H9 (cell line): ENCODE measurements around the gene AGXT. TPM values are rescaled to one million over a fixed set of nuclear protein-coding genes. Genes with fewer than 3 reads are reported as not detected.

Experiments
- DNase-seq: peaks from one replicate; pipeline ENCODE4 v3.0.0-alpha.2; 2017
- H2AFZ ChIP-seq: one replicate; pipeline ENCODE4 v1.6.1; 2013; ENCODE audit warnings: mild to moderate bottlenecking, low read length, control low read depth, moderate library complexity
- H2AK5ac ChIP-seq: 2 replicates; pipeline ENCODE4 v1.6.1; 2013; ENCODE audit warnings: low read length, control low read depth, mixed read lengths; ENCODE audit not compliant: insufficient read length
- H2BK120ac ChIP-seq: one replicate; pipeline ENCODE4 v1.6.1; 2013; ENCODE audit warnings: low read depth, mild to moderate bottlenecking, low read length, control low read depth, inconsistent platforms; ENCODE audit not compliant: poor library complexity, severe bottlenecking
- H2BK12ac ChIP-seq: 2 replicates; pipeline ENCODE4 v1.6.1; 2013; ENCODE audit warnings: low read length, control low read depth, mixed read lengths, low read depth; ENCODE audit not compliant: insufficient read length
- H2BK15ac ChIP-seq: 2 replicates; pipeline ENCODE4 v1.6.1; 2013; ENCODE audit warnings: low read depth, low read length, control low read depth
- H2BK20ac ChIP-seq: one replicate; pipeline ENCODE4 v1.6.1; 2013; ENCODE audit warnings: low read depth, mild to moderate bottlenecking, low read length, control low read depth, inconsistent platforms; ENCODE audit not compliant: poor library complexity, severe bottlenecking
- H2BK5ac ChIP-seq: 2 replicates; pipeline ENCODE4 v1.6.1; 2013; ENCODE audit warnings: low read length, control low read depth, mixed read lengths; ENCODE audit not compliant: insufficient read length
- H3K14ac ChIP-seq: 2 replicates; pipeline ENCODE4 v1.6.1; 2013; ENCODE audit warnings: low read length, control low read depth; ENCODE audit not compliant: insufficient read depth
- H3K18ac ChIP-seq: 2 replicates; pipeline ENCODE4 v1.6.1; 2013; ENCODE audit warnings: low read depth, mild to moderate bottlenecking, mixed read lengths, low read length, control low read depth; ENCODE audit not compliant: insufficient read length
- H3K23ac ChIP-seq: 2 replicates; pipeline ENCODE4 v1.6.1; 2013; ENCODE audit warnings: low read length, control low read depth, mixed read lengths, low read depth; ENCODE audit not compliant: insufficient read length
- H3K23me2 ChIP-seq: 2 replicates; pipeline ENCODE4 v1.6.1; 2013; ENCODE audit warnings: low read depth, mild to moderate bottlenecking, mixed read lengths, low read length, control low read depth; ENCODE audit not compliant: insufficient read length, poor library complexity, severe bottlenecking
- H3K27ac ChIP-seq: 2 replicates; pipeline ENCODE4 v1.5.1; 2013; ENCODE audit warnings: low read length, control low read depth, mixed read lengths, low read depth; ENCODE audit not compliant: insufficient read length
- H3K27me3 ChIP-seq: 2 replicates; pipeline ENCODE4 v1.6.1; 2013; ENCODE audit warnings: low read length, control low read depth, inconsistent platforms; ENCODE audit not compliant: insufficient read depth
- H3K4ac ChIP-seq: 2 replicates; pipeline ENCODE4 v1.6.1; 2013; ENCODE audit warnings: low read depth, mild to moderate bottlenecking, control low read depth, inconsistent platforms, low read length, moderate library complexity
- H3K4me1 ChIP-seq: 2 replicates; pipeline ENCODE4 v1.6.1; 2013; ENCODE audit warnings: low read length, control low read depth, inconsistent platforms; ENCODE audit not compliant: insufficient read depth
- H3K4me2 ChIP-seq: 2 replicates; pipeline ENCODE4 v1.6.1; 2013; ENCODE audit warnings: low read length, control low read depth, mixed read lengths; ENCODE audit not compliant: insufficient read length, insufficient read depth
- H3K56ac ChIP-seq: 2 replicates; pipeline ENCODE4 v1.6.1; 2013; ENCODE audit warnings: low read depth, mild to moderate bottlenecking, mixed read lengths, low read length, control low read depth; ENCODE audit not compliant: insufficient read length
- H3K79me1 ChIP-seq: 2 replicates; pipeline ENCODE4 v1.6.1; 2013; ENCODE audit warnings: low read depth, mild to moderate bottlenecking, moderate library complexity, low read length, control low read depth, inconsistent platforms; ENCODE audit not compliant: insufficient read depth, poor library complexity, severe bottlenecking
- H3K79me2 ChIP-seq: 2 replicates; pipeline ENCODE4 v1.6.1; 2013; ENCODE audit warnings: low read length, control low read depth, inconsistent platforms; ENCODE audit not compliant: insufficient read depth
- H3K9ac ChIP-seq: 2 replicates; pipeline ENCODE4 v1.6.1; 2013; ENCODE audit warnings: low read length, control low read depth, mixed read lengths; ENCODE audit not compliant: insufficient read length; ENCODE audit errors: extremely low read depth
- H3K9me3 ChIP-seq: one replicate; pipeline ENCODE4 v1.6.1; 2013; ENCODE audit warnings: low read depth, low read length, inconsistent platforms; ENCODE audit not compliant: control insufficient read depth
- H3T11ph ChIP-seq: one replicate; pipeline ENCODE4 v1.6.1; 2013; ENCODE audit warnings: mild to moderate bottlenecking, low read length, control low read depth, inconsistent platforms
- H4K20me1 ChIP-seq: one replicate; pipeline ENCODE4 v1.6.1; 2013; ENCODE audit not compliant: control insufficient read depth, insufficient read length, insufficient read depth
- H4K5ac ChIP-seq: 2 replicates; pipeline ENCODE4 v1.6.1; 2013; ENCODE audit warnings: low read depth, mild to moderate bottlenecking, mixed read lengths, low read length, control low read depth; ENCODE audit not compliant: insufficient read length
- H4K8ac ChIP-seq: replicated peaks from 2 replicates; pipeline ENCODE4 v1.6.1; 2013; ENCODE audit warnings: low read length, control low read depth, mixed read lengths, low read depth; ENCODE audit not compliant: insufficient read length
- H4K91ac ChIP-seq: 2 replicates; pipeline ENCODE4 v1.6.1; 2013; ENCODE audit warnings: low read depth, mild to moderate bottlenecking, moderate library complexity, mixed read lengths, low read length, control low read depth; ENCODE audit not compliant: insufficient read length
- H3K27ac Mint-ChIP-seq, 3 experiments: 2 replicates in 2 of 3; 3 replicates in 1 of 3; pipeline ENCODE4 v1.8.0; 2020 to 2021; ENCODE audit warnings: mixed read lengths in 3 of 3, mild to moderate bottlenecking in 1 of 3, moderate library complexity in 1 of 3
- H3K27me3 Mint-ChIP-seq: 2 replicates; pipeline ENCODE4 v1.8.0; 2021; ENCODE audit warnings: low read depth, mild to moderate bottlenecking, moderate library complexity, mixed read lengths
- H3K36me3 Mint-ChIP-seq, 3 experiments: 2 replicates in 2 of 3; 3 replicates in 1 of 3; pipeline ENCODE4 v1.8.0; 2020 to 2021; ENCODE audit warnings: low read depth in 3 of 3, mixed read lengths in 3 of 3; ENCODE audit not compliant: insufficient read depth in 1 of 3
- H3K4me1 Mint-ChIP-seq, 2 experiments: 2 replicates each; pipeline ENCODE4 v1.8.0; 2020; ENCODE audit warnings: mixed read lengths in 2 of 2
- H3K4me3 Mint-ChIP-seq, 2 experiments: 2 replicates in 1 of 2; 3 replicates in 1 of 2; pipeline ENCODE4 v1.8.0; 2020 to 2021; ENCODE audit warnings: mild to moderate bottlenecking in 2 of 2, mixed read lengths in 2 of 2, moderate library complexity in 1 of 2
- H3K9me3 Mint-ChIP-seq, 2 experiments: 2 replicates in 1 of 2; 3 replicates in 1 of 2; pipeline ENCODE4 v1.8.0; 2020; ENCODE audit warnings: mild to moderate bottlenecking in 2 of 2, mixed read lengths in 2 of 2, moderate library complexity in 1 of 2
- CTCF ChIP-seq: fragments of 200-600 bp; sonication (generic); conservative IDR thresholded peaks from 3 replicates; pipeline ENCODE4 v1.8.0; 2021; ENCODE audit warnings: antibody characterized with exemption, mild to moderate bottlenecking
- WGBS: extraction: QIAGEN DNeasy Blood & Tissue Kit; methylation state at CpG from one replicate; pipeline ENCODE4 v1.1.7; 2013; ENCODE audit warnings: missing lambda C conversion rate, low lambda C conversion rate, mixed read lengths; ENCODE audit not compliant: insufficient read length; ENCODE audit errors: extremely low coverage; 5-methylcytosine and 5-hydroxymethylcytosine counted together
- total RNA-seq: library from RNA; stranded (reverse); gene quantifications from 2 replicates; pipeline ENCODE4 v1.2.1, GENCODE V29; 2021

The AGXT gene
- total RNA-seq, 1 experiment from 2014 or later = not detected

GRCh38 chr2:240912878-240913809 lies 44.5 kb downstream of the AGXT start:
- H4K91ac ChIP-seq = no peak overlapping the region
- no peaks in the 10 kb centered on the region for H3K79me2 ChIP-seq
- H3K14ac ChIP-seq = no peak overlapping the region
- no peaks in the 10 kb centered on the region for H3K79me1 ChIP-seq
- Mint-ChIP-seq H3K9me3 (no peaks in the 10 kb centered on the region), H3K4me1 (peaks cover 2 to 6% of the 10 kb centered on the region in 2 experiments; a peak in 2 of 4 replicates), H3K27ac (no peak overlapping the region), H3K4me3 (no peak overlapping the region), H3K27me3 (peaks cover 18% of the 10 kb centered on the region), H3K36me3 (no peaks in the 10 kb centered on the region)
- H3K4me2 ChIP-seq = no peak overlapping the region
- no peak overlapping the region for H4K8ac ChIP-seq
- WGBS = no CpG with 5 or more reads among the region's 21 CpGs
- no peak overlapping the region for H2AK5ac ChIP-seq
- H3K27me3 ChIP-seq = no peaks in the 10 kb centered on the region
- DNase-seq = no peak
- H3K4me1 ChIP-seq = no peaks in the 10 kb centered on the region
- H3K27ac ChIP-seq = no peak overlapping the region
- no peak overlapping the region for H2BK15ac ChIP-seq
- no peak overlapping the region for H3K18ac ChIP-seq
- H2BK5ac ChIP-seq = no peak overlapping the region
- no peak overlapping the region for H2BK120ac ChIP-seq
- H4K20me1 ChIP-seq = no peaks in the 10 kb centered on the region
- H3K23me2 ChIP-seq = no peaks in the 10 kb centered on the region
- no peak overlapping the region for H3K4ac ChIP-seq
- H2AFZ ChIP-seq = no peak overlapping the region
- no peak overlapping the region for H3K9ac ChIP-seq
- TF ChIP-seq CTCF = no peak
- no peak overlapping the region for H4K5ac ChIP-seq
- H3K56ac ChIP-seq = no peak overlapping the region
- H3T11ph ChIP-seq = no peak overlapping the region
- H3K23ac ChIP-seq = no peak overlapping the region
- no peak overlapping the region for H2BK12ac ChIP-seq
- H3K9me3 ChIP-seq = no peaks in the 10 kb centered on the region
- H2BK20ac ChIP-seq = no peak overlapping the region
